HG02981 (cell line): ENCODE results near the gene RTP3.
"Not testable (repeated sequence)": the region's sequence is repeated elsewhere in the genome, so short reads cannot be mapped to it uniquely, and the experiment has no call there.

Experiments
- ATAC-seq: cut with Tn5 transposase; IDR thresholded peaks from one replicate; pipeline ENCODE4 v1.9.1; 2021; ENCODE audit warnings: mild to moderate bottlenecking, moderate library complexity; ENCODE audit not compliant: unreplicated experiment

RTP3 gene

DNA sequence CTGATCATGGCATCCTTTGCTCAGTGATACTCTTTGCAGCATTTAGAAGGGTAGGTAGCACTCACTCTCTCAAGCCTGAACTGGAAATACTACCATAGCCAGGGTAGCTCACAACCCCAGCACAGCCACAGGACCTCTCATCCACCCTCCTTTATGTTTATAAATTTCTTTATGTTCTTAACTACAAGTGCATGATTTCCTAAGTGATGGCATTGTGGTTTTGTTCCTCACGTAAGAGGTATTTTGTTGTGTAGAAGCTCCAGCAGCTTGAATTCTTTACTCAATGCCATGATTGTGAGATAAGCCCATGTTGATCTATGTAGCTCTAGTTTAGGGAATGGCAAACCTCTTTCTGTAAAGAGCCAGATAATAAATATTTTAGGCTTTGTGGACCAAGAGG, 7.9 kb upstream of the RTP3 start:
- ATAC-seq = no peak

DNA sequence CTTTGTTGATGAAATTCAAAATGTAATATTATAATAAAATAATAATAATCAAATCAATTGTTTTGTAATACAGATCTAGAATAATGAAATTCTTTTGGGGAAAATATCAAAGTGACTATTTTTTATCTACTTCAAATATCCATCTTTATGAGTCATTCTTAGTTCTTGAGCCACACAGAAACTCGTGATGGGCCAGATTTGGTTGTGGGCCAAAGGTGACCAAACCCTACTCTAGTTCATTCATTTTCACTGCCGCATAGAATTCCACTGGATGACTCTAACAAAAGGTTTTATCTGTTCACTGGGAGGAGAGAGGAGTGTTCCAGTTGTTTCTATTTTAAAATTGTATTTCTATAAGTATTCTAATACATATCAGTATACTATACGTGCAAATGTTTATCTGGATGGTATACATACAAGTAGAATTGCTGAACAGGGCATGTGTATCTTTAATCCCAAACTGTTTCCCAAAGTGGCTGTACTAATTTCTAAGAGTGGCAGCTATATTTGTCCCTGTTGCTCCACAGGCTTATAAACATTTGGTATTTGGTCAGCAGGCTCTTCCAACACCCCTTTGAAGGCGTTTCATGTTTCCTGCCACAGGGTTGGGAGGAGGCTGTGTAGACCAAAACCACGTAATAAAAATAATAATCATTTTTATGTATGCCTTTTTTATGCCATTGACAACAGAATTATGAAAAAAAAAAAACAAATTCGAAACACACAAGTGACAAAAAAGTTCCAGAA, 7.3 kb upstream of the RTP3 start:
- ATAC-seq = no peak

DNA sequence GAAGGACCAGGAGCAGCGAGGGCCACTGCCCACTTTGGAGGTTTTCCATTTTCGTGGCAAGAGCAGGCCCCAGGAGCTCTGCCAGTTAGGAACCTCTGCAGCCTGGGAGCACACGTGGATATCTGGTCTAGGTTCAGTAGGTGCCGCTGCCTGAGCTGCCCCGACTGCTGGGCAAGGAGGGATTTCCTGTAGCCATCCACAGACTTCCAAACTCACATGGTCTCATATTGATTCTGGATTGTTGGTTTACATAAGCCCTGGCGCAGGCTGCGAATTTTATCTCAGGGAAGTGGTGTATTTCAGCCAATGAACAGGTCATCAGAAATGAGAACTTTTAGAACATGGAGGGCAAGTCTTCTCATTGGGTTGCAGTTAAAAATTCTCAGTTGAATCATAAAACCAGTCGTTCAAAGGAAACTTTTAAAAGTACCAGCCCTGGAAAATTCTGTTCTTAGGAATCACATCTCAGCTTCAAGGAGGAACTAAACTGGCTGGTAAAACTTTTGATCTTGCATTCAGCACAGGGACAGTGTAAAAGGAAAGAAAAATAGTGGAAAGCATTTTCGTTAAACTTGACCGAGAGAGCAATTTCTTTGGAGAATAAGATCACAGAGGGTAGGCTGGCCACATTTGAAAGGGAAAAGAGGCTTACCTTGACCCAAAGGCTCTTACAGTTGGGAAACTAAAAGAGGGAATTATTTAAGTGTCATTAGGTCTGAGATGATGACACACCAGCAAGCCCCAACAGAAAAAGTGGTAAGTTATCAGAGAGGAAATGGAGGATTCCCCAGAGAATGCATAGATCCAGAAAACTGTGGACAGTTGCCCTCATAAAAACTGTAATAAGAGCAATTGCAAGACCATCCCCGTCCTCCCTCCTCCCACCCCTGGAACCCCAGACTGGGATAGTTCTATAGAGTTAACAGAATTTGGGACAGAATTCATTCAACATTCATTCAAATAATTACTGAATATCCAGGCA, 6.4 kb upstream of the RTP3 start:
- ATAC-seq = no peak

- ATAC-seq = no peak
These were observed 4.8 kb upstream of the RTP3 start for GRCh38 chr3:46492890-46493547.

DNA sequence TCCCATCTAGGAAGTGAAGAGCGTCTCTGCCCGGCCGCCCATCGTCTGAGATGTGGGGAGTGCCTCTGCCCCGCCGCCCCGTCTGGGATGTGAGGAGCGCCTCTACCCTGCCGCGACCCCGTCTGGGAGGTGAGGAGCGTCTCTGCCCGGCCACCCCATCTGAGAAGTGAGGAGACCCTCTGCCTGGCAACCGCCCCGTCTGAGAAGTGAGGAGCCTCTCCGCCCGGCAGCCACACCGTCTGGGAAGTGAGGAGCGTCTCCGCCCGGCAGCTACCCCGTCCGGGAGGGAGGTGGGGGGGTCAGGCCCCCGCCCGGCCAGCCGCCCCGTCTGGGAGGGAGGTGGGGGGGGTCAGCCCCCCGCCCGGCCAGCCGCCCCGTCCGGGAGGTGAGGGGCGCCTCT, 3.3 kb upstream of the RTP3 start:
- ATAC-seq = not testable (repeated sequence)

GRCh38 chr3:46495901-46496456, 1.8 kb upstream of the RTP3 start:
- ATAC-seq = no peak

DNA sequence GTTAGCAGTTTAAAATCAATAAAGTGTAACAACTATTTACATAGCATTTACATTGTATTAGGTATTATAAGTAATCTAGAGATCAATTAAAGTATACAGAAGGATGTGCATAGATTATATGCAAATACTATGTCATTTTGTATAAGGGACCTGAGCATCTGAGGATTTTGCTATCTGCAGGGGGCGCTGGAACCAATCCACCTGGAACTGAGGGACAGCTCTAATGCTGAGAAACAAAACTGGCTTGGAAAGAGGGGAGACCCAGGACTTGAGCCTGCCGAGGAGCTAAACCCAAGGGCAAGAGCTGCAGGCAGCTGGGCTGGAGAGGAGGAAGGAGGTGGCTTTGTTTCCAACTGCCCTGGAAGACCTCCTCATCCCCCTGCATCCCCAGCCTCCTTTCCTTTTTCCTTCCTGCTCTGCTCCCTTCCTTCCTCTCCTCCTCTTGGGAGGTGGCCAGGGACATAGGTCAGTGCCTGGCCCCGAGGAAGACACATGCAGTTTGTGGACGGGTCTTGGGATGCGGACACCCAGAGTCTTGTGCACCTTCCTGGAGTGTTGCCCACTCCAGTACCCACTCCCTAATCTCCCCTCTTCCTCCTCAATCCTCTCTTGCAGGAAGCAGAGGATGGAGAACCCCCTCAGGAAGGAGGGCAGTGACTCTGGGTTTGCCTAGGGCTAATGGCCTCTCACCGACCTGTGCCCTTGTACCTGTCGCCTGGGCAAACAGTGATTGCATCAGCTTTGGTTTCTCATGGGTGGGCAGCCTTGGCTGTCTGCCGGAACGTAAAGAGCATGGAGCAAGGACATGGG, 825 bp upstream of the RTP3 start:
- ATAC-seq = no peak

GRCh38 chr3:46498916-46499519, 1.2 kb downstream of the RTP3 start:
- no peak for ATAC-seq

DNA sequence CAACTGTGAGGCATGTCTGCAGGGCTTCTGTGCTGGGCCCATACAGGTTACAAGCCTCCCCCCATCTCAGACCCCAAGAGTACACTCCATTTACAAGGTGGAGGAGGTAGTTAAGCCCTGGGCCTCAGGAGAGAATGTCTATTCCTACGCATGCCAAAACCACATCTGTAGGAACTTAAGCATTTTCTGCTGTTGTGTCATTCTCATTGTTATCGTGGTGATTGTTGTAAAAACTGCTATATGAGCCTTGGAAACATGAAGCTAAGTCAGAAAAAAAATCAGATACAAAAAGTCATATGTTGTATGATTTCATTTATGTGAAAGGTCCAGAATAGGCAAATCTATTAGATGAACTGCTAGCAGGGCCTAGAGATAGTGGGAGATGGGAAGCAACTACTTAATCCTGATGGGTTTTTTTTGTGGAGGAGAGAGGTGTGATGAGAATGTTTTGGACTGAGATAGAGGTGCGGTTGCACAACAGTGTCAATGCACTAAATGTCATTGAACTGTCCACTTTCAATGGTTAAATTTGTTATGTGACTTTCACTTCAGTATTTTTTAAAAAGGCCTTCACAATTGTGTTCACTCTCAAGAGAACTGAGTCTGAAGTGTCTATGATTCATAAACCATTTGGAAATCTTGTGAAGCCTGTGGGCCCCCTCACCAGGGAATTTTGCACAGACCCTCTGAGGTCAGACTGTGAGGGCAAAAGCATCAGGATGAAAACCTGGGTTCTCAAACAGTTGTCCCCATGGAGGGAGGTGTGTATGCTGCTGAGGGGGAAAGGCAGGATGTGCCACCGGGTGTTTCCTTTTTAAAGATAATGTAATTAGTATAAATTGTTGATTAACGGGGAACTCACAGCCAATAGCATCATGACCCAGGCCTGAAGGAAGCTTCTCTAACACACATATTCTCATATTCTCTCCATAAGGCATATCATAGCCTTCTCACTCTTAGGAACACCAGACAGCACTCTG, 3.2 kb downstream of the RTP3 start:
- no peak for ATAC-seq

DNA sequence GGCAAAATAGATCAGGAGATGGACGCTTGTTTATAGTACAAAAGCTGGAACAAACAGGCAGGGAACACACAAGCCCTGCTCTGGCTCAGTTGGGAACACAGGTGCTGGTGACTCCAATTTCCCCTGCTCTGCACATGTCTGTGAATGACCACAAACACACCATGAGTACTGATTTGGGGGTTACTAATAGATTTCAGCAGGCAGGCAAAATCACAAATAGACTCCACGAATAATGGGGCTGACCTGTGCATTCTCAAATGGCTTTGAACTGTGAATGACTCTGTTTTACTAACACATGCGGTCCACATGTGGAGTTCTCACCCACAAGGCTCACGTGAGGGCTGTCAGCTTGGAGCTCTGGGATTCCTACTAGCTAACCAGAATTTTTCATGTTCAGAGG, 3.9 kb downstream of the RTP3 start:
- no peak for ATAC-seq

- ATAC-seq = no peak
These were observed 5.6 kb downstream of the RTP3 start for GRCh38 chr3:46503200-46503874.

GRCh38 chr3:46504789-46505188, 7.0 kb downstream of the RTP3 start:
- no peak for ATAC-seq

GRCh38 chr3:46505953-46506352, 8.2 kb downstream of the RTP3 start:
- ATAC-seq = no peak

DNA sequence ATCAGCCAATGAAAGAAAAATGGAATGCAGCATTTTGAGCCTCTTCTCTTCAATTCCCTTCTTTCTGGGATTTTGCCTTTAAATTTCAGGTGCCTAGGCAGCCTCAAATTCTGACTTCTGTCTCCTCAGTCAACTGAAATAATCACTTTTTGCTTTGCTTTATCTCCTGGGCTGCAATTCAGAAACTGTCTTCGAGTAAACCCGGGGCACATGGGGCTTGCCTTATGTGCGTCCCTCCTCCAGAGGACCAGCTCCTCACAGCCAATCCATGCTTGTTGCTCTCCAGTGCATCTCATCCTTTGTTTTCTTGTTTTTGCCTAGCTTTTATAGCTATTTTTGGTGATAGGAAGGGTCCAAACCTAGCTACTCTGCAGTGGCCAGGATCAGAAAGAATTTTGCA, 8.8 kb downstream of the RTP3 start:
- ATAC-seq = no peak

DNA sequence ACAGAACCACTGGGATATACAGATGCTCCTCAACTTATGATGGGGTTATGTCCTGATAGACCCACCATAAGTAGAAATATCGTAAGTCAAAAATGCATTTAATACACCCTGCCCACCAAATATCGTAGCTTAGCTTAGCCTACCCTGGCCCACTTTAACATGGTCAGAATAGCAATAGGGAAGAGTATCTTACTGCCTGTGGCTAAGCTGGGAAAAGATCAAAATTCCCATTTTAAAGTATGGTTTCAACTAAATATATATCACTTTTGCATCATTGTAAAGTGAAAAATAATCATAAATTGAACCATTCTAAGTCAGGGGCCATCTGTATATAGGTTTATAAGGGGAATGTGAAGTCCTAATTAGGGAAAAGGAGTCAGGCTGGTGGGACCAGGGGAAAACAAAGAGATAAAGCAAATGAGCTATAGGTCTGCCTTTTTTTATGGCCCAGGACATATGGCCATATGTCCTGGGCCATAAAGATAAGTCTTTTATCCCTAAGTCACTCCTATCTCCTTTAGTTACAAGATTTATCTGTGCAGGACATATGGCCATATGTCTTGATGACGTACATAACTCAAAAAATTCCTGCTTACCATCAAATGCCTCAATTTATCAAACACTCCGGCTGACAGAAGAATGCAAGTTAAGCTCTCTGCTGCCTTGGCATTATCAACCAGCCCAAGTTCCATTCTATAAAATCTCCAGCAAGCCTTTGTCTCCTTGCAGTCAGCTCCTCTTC, 11.2 kb downstream of the RTP3 start:
- no peak for ATAC-seq

- no peak for ATAC-seq
These were observed 11.9 kb downstream of the RTP3 start for GRCh38 chr3:46509661-46510187.

GRCh38 chr3:46512191-46512749, 14.5 kb downstream of the RTP3 start:
- no peak for ATAC-seq
